ENCODE results near the gene PEAK1.

The PEAK1 gene

GRCh38 chr15:77358545-77359240 lies 61.2 kb downstream of the PEAK1 start:
- DNase-seq (ENCODE audit: low read depth, low spot score) = no peak

- DNase-seq (ENCODE audit: low read depth, low spot score) = no peak
These were observed 63.6 kb downstream of the PEAK1 start for GRCh38 chr15:77356305-77356704.

- no peak for DNase-seq (ENCODE audit: low read depth, low spot score)
These were observed 64.6 kb downstream of the PEAK1 start for GRCh38 chr15:77355321-77355720.

- DNase-seq (ENCODE audit: low read depth, low spot score) = no peak
These were observed 65.8 kb downstream of the PEAK1 start for GRCh38 chr15:77354063-77354462.

- no peak for DNase-seq (ENCODE audit: low read depth, low spot score)
These were observed 67.0 kb downstream of the PEAK1 start for GRCh38 chr15:77352887-77353286.

GRCh38 chr15:77350792-77351191 lies 69.1 kb downstream of the PEAK1 start:
- no peak for DNase-seq (ENCODE audit: low read depth, low spot score)

GRCh38 chr15:77349666-77350065 lies 70.2 kb downstream of the PEAK1 start:
- no peak for DNase-seq (ENCODE audit: low read depth, low spot score)

GRCh38 chr15:77348511-77348910 lies 71.4 kb downstream of the PEAK1 start:
- DNase-seq (ENCODE audit: low read depth, low spot score) = no peak

- DNase-seq (ENCODE audit: low read depth, low spot score) = no peak
These were observed 72.7 kb downstream of the PEAK1 start for GRCh38 chr15:77347197-77347596.

- DNase-seq (ENCODE audit: low read depth, low spot score) = no peak
These were observed 73.5 kb downstream of the PEAK1 start for GRCh38 chr15:77346245-77347036.

- no peak for DNase-seq (ENCODE audit: low read depth, low spot score)
These were observed 77.1 kb downstream of the PEAK1 start for GRCh38 chr15:77342807-77343206.

- DNase-seq (ENCODE audit: low read depth, low spot score) = no peak
These were observed 79.7 kb downstream of the PEAK1 start for GRCh38 chr15:77340245-77340644.

GRCh38 chr15:77336006-77336405 lies 83.9 kb downstream of the PEAK1 start:
- no peak for DNase-seq (ENCODE audit: low read depth, low spot score)

GRCh38 chr15:77335298-77335697 lies 84.6 kb downstream of the PEAK1 start:
- DNase-seq (ENCODE audit: low read depth, low spot score) = no peak

- DNase-seq (ENCODE audit: low read depth, low spot score) = no peak
These were observed 86.7 kb downstream of the PEAK1 start for GRCh38 chr15:77333166-77333565.

GRCh38 chr15:77329202-77329601 lies 90.7 kb downstream of the PEAK1 start:
- no peak for DNase-seq (ENCODE audit: low read depth, low spot score)

GRCh38 chr15:77327844-77328529 lies 91.9 kb downstream of the PEAK1 start:
- DNase-seq (ENCODE audit: low read depth, low spot score) = no peak

GRCh38 chr15:77327168-77327567 lies 92.7 kb downstream of the PEAK1 start:
- no peak for DNase-seq (ENCODE audit: low read depth, low spot score)

GRCh38 chr15:77326366-77326765 lies 93.5 kb downstream of the PEAK1 start:
- no peak for DNase-seq (ENCODE audit: low read depth, low spot score)

- DNase-seq (ENCODE audit: low read depth, low spot score) = no peak
These were observed 107.4 kb downstream of the PEAK1 start for GRCh38 chr15:77312523-77312922.

- DNase-seq (ENCODE audit: low read depth, low spot score) = no peak
These were observed 108.1 kb downstream of the PEAK1 start for GRCh38 chr15:77311618-77312398.

- no peak for DNase-seq (ENCODE audit: low read depth, low spot score)
These were observed 108.9 kb downstream of the PEAK1 start for GRCh38 chr15:77311020-77311419.

All from activated naive CD8-positive, alpha-beta T cell treated with anti-CD3 and anti-CD28 coated beads, Interleukin-2, amount 50 U/mL, for 16 hours (primary cell).